GM12874 (cell line): ENCODE results near the gene MSLN.

Experiments used
- CTCF ChIP-seq: IDR thresholded peaks from 2 replicates; pipeline ENCODE4 v1.5.1; 2011; ENCODE audit warnings: low read depth, mild to moderate bottlenecking, control low read depth, low read length, moderate library complexity; ENCODE audit not compliant: insufficient read depth

MSLN gene

GRCh38 chr16:807347-808084, 47.0 kb downstream of the MSLN start:
- TF ChIP-seq CTCF, result no peak

GRCh38 chr16:808085-808386, 47.5 kb downstream of the MSLN start:
- no peak for TF ChIP-seq CTCF

- peak; percentile 48 for TF ChIP-seq CTCF
Measured at GRCh38 chr16:813204-813915, 52.8 kb downstream of the MSLN start.

- no peak for TF ChIP-seq CTCF
Measured at GRCh38 chr16:813916-814412, 53.4 kb downstream of the MSLN start.

GRCh38 chr16:814974-815373, 54.4 kb downstream of the MSLN start:
- no peak for TF ChIP-seq CTCF

- no peak for TF ChIP-seq CTCF
Measured at GRCh38 chr16:815861-816260, 55.3 kb downstream of the MSLN start.

GRCh38 chr16:817001-817906, 56.7 kb downstream of the MSLN start:
- no peak for TF ChIP-seq CTCF
